ENCODE data around the gene COL4A1.

The COL4A1 gene

DNA sequence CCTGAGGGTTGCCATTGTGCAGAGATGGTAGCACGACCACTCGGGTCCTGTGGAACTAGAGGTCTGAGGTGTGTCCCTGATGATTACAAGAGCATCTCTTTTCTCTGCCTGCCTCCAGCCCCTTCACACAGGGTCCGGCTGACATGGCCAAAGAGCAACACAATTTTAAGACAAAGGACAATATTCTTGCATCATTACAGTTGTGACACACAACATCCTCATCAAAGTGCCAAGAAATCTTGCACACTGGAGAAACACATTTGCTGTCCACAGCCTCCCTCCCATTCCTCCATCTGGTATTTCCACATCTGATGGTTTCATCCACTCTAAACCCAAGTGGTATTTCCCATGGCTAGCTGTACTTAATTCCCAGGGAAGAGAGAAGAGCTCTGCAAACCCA is 12.8 kb downstream of the COL4A1 start:
- TF ChIP-seq, protein P1, sequence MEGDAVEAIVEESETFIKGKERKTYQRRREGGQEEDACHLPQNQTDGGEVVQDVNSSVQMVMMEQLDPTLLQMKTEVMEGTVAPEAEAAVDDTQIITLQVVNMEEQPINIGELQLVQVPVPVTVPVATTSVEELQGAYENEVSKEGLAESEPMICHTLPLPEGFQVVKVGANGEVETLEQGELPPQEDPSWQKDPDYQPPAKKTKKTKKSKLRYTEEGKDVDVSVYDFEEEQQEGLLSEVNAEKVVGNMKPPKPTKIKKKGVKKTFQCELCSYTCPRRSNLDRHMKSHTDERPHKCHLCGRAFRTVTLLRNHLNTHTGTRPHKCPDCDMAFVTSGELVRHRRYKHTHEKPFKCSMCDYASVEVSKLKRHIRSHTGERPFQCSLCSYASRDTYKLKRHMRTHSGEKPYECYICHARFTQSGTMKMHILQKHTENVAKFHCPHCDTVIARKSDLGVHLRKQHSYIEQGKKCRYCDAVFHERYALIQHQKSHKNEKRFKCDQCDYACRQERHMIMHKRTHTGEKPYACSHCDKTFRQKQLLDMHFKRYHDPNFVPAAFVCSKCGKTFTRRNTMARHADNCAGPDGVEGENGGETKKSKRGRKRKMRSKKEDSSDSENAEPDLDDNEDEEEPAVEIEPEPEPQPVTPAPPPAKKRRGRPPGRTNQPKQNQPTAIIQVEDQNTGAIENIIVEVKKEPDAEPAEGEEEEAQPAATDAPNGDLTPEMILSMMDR (IDR thresholded peaks at IDR 0.05; ENCODE audit: low read depth, low read length), result no peak
- no peak overlapping the region for H3K4me3 ChIP-seq (replicated peaks in 1 of 2; ENCODE audit: low read depth in 2 of 2, low read length in 2 of 2)
- DNase-seq (ENCODE audit: low read depth in 2 of 2), result peak; percentile 67 to 87

- DNase-seq (ENCODE audit: low read depth in 2 of 2), result peak in 1 of 2 donors; percentile 27
- TF ChIP-seq, protein P1 (IDR thresholded peaks at IDR 0.05; ENCODE audit: low read depth, low read length), result no peak
- no peak overlapping the region for H3K4me3 ChIP-seq (replicated peaks in 1 of 2; ENCODE audit: low read depth in 2 of 2, low read length in 2 of 2)
These were observed 13.3 kb downstream of the COL4A1 start for GRCh38 chr13:110293649-110294048.

- no peak overlapping the region for H3K4me3 ChIP-seq (replicated peaks in 1 of 2; ENCODE audit: low read depth in 2 of 2, low read length in 2 of 2)
- DNase-seq (ENCODE audit: low read depth in 2 of 2), result no peak
- TF ChIP-seq, protein P1 (IDR thresholded peaks at IDR 0.05; ENCODE audit: low read depth, low read length), result no peak
These were observed 13.9 kb downstream of the COL4A1 start for GRCh38 chr13:110293037-110293436.

DNA sequence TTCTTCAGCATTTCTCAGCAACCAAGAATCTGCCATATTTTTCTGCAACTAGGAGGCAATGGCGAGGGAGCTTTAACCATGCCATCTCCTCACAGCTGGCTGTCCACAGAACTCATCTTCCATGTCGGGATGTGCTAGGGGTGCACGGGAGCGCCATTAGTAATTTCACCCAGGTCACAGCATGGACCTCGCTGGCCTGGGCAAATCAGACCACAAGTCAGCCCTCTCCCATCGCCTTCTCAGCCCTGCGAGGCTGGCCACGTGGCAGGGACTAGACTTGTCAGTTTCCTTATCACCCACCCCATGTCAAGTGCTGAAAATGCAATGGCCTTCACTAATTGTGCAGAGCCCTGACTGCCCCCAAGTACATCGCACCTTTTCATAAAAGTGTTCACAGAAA is 15.7 kb downstream of the COL4A1 start:
- H3K4me3 ChIP-seq (replicated peaks in 1 of 2; ENCODE audit: low read depth in 2 of 2, low read length in 2 of 2), result no peak overlapping the region
- TF ChIP-seq, protein P1 (IDR thresholded peaks at IDR 0.05; ENCODE audit: low read depth, low read length), result no peak
- DNase-seq (ENCODE audit: low read depth in 2 of 2), result no peak

DNA sequence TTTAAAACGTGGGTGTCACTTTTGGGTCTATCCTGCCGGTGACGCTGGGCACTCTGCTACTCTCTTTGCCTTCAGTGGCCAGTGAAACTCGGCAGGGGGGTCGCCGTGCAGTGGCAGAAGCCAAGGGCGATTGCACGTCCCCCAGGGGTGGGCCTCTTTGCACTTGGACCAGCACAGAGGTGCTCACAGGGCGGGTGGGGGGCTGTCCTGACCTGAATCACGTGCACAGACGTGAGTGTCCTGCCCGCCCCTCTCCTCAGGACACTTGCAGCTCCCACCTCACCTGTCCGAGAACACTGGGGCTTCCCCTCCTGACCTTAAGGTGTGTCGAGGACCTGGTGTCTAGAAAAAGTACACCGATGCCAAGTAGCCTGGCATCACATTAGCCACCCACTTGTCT is 16.1 kb downstream of the COL4A1 start:
- no peak for DNase-seq (ENCODE audit: low read depth in 2 of 2)
- H3K4me3 ChIP-seq (replicated peaks in 1 of 2; ENCODE audit: low read depth in 2 of 2, low read length in 2 of 2), result no peak overlapping the region
- TF ChIP-seq, protein P1 (IDR thresholded peaks at IDR 0.05; ENCODE audit: low read depth, low read length), result no peak

GRCh38 chr13:110290153-110290552 is 16.8 kb downstream of the COL4A1 start:
- TF ChIP-seq, protein P1 (IDR thresholded peaks at IDR 0.05; ENCODE audit: low read depth, low read length), result no peak
- H3K4me3 ChIP-seq (replicated peaks in 1 of 2; ENCODE audit: low read depth in 2 of 2, low read length in 2 of 2), result no peak overlapping the region
- DNase-seq (ENCODE audit: low read depth in 2 of 2), result no peak

- TF ChIP-seq, protein P1 (IDR thresholded peaks at IDR 0.05; ENCODE audit: low read depth, low read length), result no peak
- no peak overlapping the region for H3K4me3 ChIP-seq (replicated peaks in 1 of 2; ENCODE audit: low read depth in 2 of 2, low read length in 2 of 2)
- DNase-seq (ENCODE audit: low read depth in 2 of 2), result no peak
These were observed 17.3 kb downstream of the COL4A1 start for GRCh38 chr13:110289661-110290060.
